HUES64 (cell line): ENCODE results near the gene LRBA.
A peak's percentile ranks its signal among the peaks of the same experiment; 100 is the strongest.

Source experiments
- H3K27ac ChIP-seq: 2 replicates; pipeline ENCODE4 v1.7.0; 2013; ENCODE audit warnings: low read depth, low read length, inconsistent platforms
- H3K27me3 ChIP-seq: 2 replicates; pipeline ENCODE4 v1.6.1; 2013; ENCODE audit warnings: mild to moderate bottlenecking, low read length; ENCODE audit not compliant: insufficient read depth
- H3K36me3 ChIP-seq: 2 replicates; pipeline ENCODE4 v1.6.1; 2013; ENCODE audit warnings: mild to moderate bottlenecking, low read length; ENCODE audit not compliant: insufficient read depth
- H3K4me1 ChIP-seq: 2 replicates; pipeline ENCODE4 v1.6.1; 2013; ENCODE audit warnings: mild to moderate bottlenecking, low read length, moderate library complexity; ENCODE audit not compliant: insufficient read depth
- H3K4me3 ChIP-seq: 2 replicates; pipeline ENCODE4 v1.5.1; 2013; ENCODE audit warnings: mild to moderate bottlenecking, low read length, moderate library complexity
- H3K9ac ChIP-seq: 2 replicates; pipeline ENCODE4 v1.6.1; 2013; ENCODE audit warnings: mild to moderate bottlenecking, low read depth, low read length
- H3K9me3 ChIP-seq: 2 replicates; pipeline ENCODE4 v1.6.1; 2013; ENCODE audit warnings: low read depth, low read length; ENCODE audit not compliant: insufficient read depth
- WGBS: fragments of 150-250, 120-280 bp; methylation state at CpG from one replicate; pipeline ENCODE4 v1.1.7; 2013; ENCODE audit warnings: missing lambda C conversion rate; 5-methylcytosine and 5-hydroxymethylcytosine counted together

Gene LRBA

DNA sequence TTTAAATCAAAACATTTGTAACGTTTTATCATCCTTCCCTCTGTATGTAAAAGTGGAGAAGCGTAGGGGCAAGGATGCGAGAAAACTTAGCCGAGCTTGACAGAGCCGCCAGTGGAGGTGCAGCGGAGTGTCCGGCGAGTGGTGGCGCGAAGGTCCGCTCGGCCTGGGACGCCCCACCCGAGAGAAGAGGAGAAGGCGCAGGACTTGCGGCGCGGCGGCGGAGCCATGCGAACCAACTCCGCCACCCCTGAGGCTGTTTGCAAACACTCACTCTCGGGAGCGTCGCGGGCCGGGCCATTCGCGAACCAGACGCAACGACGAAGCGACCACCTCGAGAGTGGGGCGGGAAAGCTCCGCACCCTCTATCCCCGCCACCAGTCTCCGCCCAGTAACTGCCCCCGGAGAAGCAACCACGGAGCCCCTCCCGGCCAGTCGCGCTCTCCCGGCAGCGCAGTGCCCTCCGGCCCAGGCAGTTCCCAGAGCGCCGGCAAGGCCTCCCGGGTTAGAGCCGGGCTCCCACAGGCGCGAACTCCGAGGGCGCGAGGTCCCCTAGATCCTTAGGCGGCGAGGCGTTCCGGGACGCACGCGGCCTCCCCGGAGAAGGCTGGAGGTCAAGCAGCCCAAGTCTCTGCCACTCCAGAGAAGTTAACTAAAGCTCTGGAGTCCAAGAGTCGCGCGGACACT lies 435.4 kb downstream of the LRBA start:
- WGBS: under 1% methylated on average over 66 of the region's 66 CpGs
- Histone ChIP-seq H3K4me1 (peaks cover 23% of the 10 kb centered on the region), H3K4me3 (peak overlapping the region; percentile 59), H3K36me3 (no peaks in the 10 kb centered on the region), H3K9me3 (no peaks in the 10 kb centered on the region), H3K27ac (no peak overlapping the region), H3K27me3 (peaks cover 68% of the 10 kb centered on the region), H3K9ac (peak overlapping the region; percentile 33; the same call in 1 of the 2 replicates)

- Histone ChIP-seq H3K9me3 (no peaks in the 10 kb centered on the region), H3K9ac (no peak overlapping the region), H3K36me3 (no peaks in the 10 kb centered on the region), H3K27me3 (peaks cover 61% of the 10 kb centered on the region), H3K4me1 (peaks cover 19% of the 10 kb centered on the region), H3K4me3 (peak overlapping the region; percentile 59), H3K27ac (no peak overlapping the region)
- WGBS: 16% methylated on average over 8 of the region's 12 CpGs
Measured at GRCh38 chr4:150578745-150579501, 436.2 kb downstream of the LRBA start.

DNA sequence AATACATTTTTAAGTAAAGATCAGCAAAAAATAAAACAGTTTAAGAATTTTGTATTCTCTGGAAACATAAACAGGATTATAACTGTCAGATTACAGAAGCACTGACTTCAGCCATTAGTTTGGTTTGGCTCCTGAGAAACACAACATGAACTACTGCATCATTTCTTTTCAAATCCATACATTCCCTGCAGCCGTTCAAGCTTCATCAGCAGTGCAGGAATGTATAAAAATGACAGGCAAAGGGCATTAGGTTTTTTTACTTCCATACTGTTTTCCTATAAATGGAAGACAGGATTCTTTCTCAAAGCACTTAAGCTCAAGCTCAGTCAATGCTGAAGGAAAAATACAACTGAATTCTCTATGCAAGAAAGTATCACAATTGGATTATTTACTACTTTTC lies 437.3 kb downstream of the LRBA start:
- Histone ChIP-seq H3K4me3 (no peak overlapping the region), H3K4me1 (peaks cover 19% of the 10 kb centered on the region), H3K27me3 (peaks cover 50% of the 10 kb centered on the region), H3K9me3 (no peaks in the 10 kb centered on the region), H3K9ac (no peak overlapping the region), H3K27ac (no peak overlapping the region), H3K36me3 (no peaks in the 10 kb centered on the region)
- 100% methylated on average over 1 of the region's 1 CpG for WGBS

GRCh38 chr4:150574678-150575077 lies 440.4 kb downstream of the LRBA start:
- Histone ChIP-seq H3K27ac (no peak overlapping the region), H3K27me3 (peaks cover 21% of the 10 kb centered on the region), H3K9ac (no peak overlapping the region), H3K36me3 (no peaks in the 10 kb centered on the region; the same call in 1 of the 2 replicates), H3K9me3 (no peaks in the 10 kb centered on the region), H3K4me3 (no peak overlapping the region), H3K4me1 (peaks cover 9% of the 10 kb centered on the region)
- 100% methylated on average over 2 of the region's 3 CpGs for WGBS

GRCh38 chr4:150573534-150573933 lies 441.6 kb downstream of the LRBA start:
- H3K27ac ChIP-seq: no peak overlapping the region
- no peaks in the 10 kb centered on the region for H3K9me3 ChIP-seq
- H3K4me3 ChIP-seq: no peak overlapping the region
- WGBS: no CpG with 5 or more reads among the region's 1 CpG
- peaks cover 10% of the 10 kb centered on the region for H3K27me3 ChIP-seq
- H3K36me3 ChIP-seq: no peaks in the 10 kb centered on the region; the same call in 1 of the 2 replicates
- no peak overlapping the region for H3K9ac ChIP-seq
- peaks cover 2% of the 10 kb centered on the region for H3K4me1 ChIP-seq

- Histone ChIP-seq H3K27ac (no peak overlapping the region), H3K27me3 (peaks cover 3% of the 10 kb centered on the region; the same call in 1 of the 2 replicates), H3K4me3 (no peak overlapping the region), H3K9ac (no peak overlapping the region), H3K4me1 (no peaks in the 10 kb centered on the region), H3K9me3 (no peaks in the 10 kb centered on the region), H3K36me3 (no peaks in the 10 kb centered on the region; the same call in 1 of the 2 replicates)
- WGBS: 93% methylated on average over 5 of the region's 5 CpGs
Measured at GRCh38 chr4:150572704-150573504, 442.2 kb downstream of the LRBA start.

DNA sequence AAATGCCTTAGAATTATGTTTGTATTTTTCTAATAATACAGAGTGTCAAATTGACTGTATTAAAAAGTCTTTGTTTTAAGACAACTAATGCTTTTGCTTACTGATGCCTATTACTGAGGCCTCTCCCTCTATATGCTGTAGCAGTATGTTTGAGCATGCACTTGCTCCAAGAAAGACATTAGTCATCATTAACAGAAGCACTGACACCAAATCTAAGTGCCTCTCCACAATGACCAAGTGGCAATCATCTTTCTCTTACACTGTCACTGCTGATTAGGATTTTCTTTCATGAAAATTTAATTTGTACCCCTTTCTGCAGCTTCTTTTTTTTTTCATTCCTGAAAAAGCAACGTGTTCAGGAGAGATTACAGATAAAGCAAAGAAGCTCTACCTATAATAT lies 444.2 kb downstream of the LRBA start:
- H3K27ac ChIP-seq: no peak overlapping the region
- H3K9me3 ChIP-seq: no peaks in the 10 kb centered on the region
- no peaks in the 10 kb centered on the region for H3K27me3 ChIP-seq
- no peaks in the 10 kb centered on the region for H3K4me1 ChIP-seq
- H3K36me3 ChIP-seq: no peaks in the 10 kb centered on the region; the same call in 1 of the 2 replicates
- H3K4me3 ChIP-seq: no peak overlapping the region
- H3K9ac ChIP-seq: no peak overlapping the region
- no CpG with 5 or more reads among the region's 1 CpG for whole genome bisulfite sequencing

GRCh38 chr4:150569998-150570535 lies 445.0 kb downstream of the LRBA start:
- Histone ChIP-seq H3K4me1 (no peaks in the 10 kb centered on the region), H3K27ac (no peak overlapping the region), H3K36me3 (peaks cover 1% of the 10 kb centered on the region; the same call in 1 of the 2 replicates), H3K27me3 (no peaks in the 10 kb centered on the region), H3K9me3 (peaks cover 2% of the 10 kb centered on the region; the same call in 1 of the 2 replicates), H3K4me3 (no peak overlapping the region), H3K9ac (no peak overlapping the region)
- 89% methylated on average over 4 of the region's 4 CpGs for WGBS

- Histone ChIP-seq H3K27ac (no peak overlapping the region), H3K9ac (no peak overlapping the region), H3K4me1 (no peaks in the 10 kb centered on the region), H3K9me3 (peaks cover 4% of the 10 kb centered on the region; the same call in 1 of the 2 replicates), H3K4me3 (no peak overlapping the region), H3K36me3 (peaks cover 3% of the 10 kb centered on the region; the same call in 1 of the 2 replicates), H3K27me3 (no peaks in the 10 kb centered on the region)
- 92% methylated on average over 5 of the region's 5 CpGs for WGBS
Measured at GRCh38 chr4:150569384-150569987, 445.6 kb downstream of the LRBA start.

DNA sequence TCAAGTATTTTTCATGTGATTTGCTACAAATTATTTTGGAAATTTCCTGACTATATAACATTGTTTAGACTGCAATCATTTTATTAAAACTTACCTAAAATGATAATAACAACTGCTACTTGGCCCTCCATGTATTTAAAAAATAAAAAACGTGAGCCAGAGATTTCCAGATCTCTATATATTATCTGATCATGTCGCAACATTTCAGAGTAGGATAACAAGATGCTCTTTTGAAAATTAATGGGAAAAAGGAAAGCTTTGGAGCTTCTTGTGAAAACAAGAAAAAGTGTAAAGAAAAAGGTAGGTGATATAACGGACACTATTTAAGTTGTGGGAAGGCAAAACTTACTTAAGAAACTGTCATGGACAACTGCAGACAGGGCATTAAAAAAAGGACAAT lies 448.0 kb downstream of the LRBA start:
- Histone ChIP-seq H3K9ac (no peak overlapping the region), H3K27me3 (no peaks in the 10 kb centered on the region), H3K4me3 (no peak overlapping the region), H3K36me3 (peaks cover 3% of the 10 kb centered on the region; the same call in 1 of the 2 replicates), H3K4me1 (no peaks in the 10 kb centered on the region), H3K27ac (no peak overlapping the region), H3K9me3 (peaks cover 4% of the 10 kb centered on the region; the same call in 1 of the 2 replicates)
- WGBS: 99% methylated on average over 3 of the region's 3 CpGs
